Neural cell (in vitro differentiated cells): ENCODE data around the gene CFAP100.

Experiments
- CTCF ChIP-seq: fragments of 450-650 bp; IDR thresholded peaks from 2 replicates; pipeline ENCODE4 v1.5.1; 2014; ENCODE audit warnings: antibody characterized with exemption, mild to moderate bottlenecking, moderate library complexity; ENCODE audit not compliant: poor library complexity, severe bottlenecking
- EP300 ChIP-seq: fragments of 450-650 bp; conservative IDR thresholded peaks from 2 replicates; pipeline ENCODE4 v1.6.1; 2014; ENCODE audit warnings: antibody characterized with exemption, mild to moderate bottlenecking, moderate library complexity; ENCODE audit not compliant: poor library complexity, severe bottlenecking
- EZH2 ChIP-seq: fragments of 200-600, 300-800 bp; shearing (Covaris generic), sonication (generic); IDR thresholded peaks from 2 replicates; pipeline ENCODE4 v1.6.1; 2014; ENCODE audit warnings: antibody characterized with exemption, low read length, borderline replicate concordance, mild to moderate bottlenecking; ENCODE audit not compliant: insufficient read depth, poor library complexity, severe bottlenecking
- POLR2AphosphoS5 ChIP-seq: IDR thresholded peaks from 2 replicates; pipeline ENCODE4 v1.6.1; 2012
- RAD21 ChIP-seq: fragments of 450-650 bp; conservative IDR thresholded peaks from 2 replicates; pipeline ENCODE4 v1.6.1; 2014; ENCODE audit warnings: antibody characterized with exemption, mild to moderate bottlenecking, moderate library complexity

- TF ChIP-seq CTCF (no peak), RAD21 (no peak), EZH2 (no peak), POLR2AphosphoS5 (no peak), EP300 (no peak)
Observed at GRCh38 chr3:126467611-126467955, 72.9 kb downstream of the CFAP100 start.
